Measurements from ENCODE around the gene CEP112.

The CEP112 gene

DNA sequence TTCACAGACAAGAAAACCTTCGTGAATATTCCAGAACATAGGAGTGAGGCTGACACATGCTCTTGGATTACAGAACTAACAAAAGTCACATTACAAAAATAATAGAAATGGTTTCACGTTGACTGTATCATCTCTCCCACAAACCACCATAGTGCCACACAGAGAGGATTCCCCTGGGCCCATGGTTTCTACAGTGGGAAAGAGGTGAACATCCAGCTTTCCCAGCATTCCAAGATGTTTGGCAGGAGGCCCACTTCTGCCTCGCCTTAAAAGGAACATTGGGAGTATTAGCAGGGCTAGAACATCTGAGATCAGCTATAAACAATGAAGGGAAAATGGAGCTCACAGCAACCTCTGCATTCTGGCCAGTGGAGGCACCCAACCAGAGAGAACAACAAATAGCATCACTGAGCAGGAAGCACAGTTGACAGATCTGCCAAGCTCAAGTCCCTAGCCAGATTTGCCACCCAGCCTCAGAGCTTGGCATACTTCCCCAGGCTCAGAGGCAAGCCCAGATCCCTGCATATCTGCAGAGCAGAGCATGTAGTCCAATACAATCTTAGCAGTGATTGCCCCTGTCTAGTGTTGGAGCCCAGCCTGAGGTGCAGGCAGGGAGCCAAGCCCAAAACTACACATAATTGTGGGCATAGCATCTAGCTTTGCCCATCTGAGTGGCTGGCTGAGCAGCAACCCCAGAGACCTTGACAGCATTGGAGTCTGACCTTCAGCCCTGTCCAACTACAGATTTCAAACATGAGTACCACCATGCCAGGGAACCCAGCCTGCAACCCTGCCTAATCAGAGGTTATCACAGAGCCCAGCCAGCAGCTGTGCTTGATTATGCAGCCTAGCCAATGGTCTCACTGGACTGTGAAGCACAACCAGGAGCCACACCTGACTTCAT, 260.4 kb downstream of the CEP112 start:
- no peak for DNase-seq
- Histone ChIP-seq H3K27me3 (ENCODE audit: insufficient read depth, low read depth, severe bottlenecking) (no peaks in the 10 kb centered on the region), H3K36me3 (no peaks in the 10 kb centered on the region), H3K27ac (no peak overlapping the region), H3K9me3 (ENCODE audit: severe bottlenecking) (no peaks in the 10 kb centered on the region), H3K4me3 (ENCODE audit: low read depth, low read length) (no peak overlapping the region)
- TF ChIP-seq, protein P1, sequence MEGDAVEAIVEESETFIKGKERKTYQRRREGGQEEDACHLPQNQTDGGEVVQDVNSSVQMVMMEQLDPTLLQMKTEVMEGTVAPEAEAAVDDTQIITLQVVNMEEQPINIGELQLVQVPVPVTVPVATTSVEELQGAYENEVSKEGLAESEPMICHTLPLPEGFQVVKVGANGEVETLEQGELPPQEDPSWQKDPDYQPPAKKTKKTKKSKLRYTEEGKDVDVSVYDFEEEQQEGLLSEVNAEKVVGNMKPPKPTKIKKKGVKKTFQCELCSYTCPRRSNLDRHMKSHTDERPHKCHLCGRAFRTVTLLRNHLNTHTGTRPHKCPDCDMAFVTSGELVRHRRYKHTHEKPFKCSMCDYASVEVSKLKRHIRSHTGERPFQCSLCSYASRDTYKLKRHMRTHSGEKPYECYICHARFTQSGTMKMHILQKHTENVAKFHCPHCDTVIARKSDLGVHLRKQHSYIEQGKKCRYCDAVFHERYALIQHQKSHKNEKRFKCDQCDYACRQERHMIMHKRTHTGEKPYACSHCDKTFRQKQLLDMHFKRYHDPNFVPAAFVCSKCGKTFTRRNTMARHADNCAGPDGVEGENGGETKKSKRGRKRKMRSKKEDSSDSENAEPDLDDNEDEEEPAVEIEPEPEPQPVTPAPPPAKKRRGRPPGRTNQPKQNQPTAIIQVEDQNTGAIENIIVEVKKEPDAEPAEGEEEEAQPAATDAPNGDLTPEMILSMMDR (IDR thresholded peaks at IDR 0.05; ENCODE audit: low read depth, low read length), result no peak

DNA sequence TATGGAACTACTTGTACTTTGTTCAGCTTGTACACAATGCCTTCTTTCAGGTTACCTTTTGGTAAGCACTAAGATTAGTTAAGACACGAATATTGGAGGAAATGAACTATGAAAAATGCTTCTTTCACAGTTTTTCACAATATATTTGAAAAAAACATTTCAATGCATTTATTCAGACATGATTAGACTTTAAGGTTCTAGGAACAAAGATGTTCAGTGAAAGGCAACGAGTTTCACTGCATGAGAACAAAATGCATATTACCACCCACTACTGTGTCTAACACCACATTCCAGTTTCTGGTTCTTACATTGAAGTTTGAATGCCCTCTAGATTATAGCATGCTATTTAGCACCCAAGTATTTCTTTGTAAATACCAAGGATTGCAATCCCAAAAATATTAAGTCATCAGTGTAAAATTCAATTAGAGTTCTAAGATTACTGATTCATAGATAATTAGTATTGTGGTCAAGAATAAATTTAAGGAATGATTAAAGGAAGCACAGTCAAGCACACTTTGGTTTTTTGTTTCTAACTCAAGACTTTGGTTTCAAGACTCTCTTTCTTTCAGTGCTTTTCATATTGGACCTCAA, 261.7 kb downstream of the CEP112 start:
- H3K27ac ChIP-seq, result no peak overlapping the region
- H3K4me3 ChIP-seq (ENCODE audit: low read depth, low read length), result no peak overlapping the region
- no peak for DNase-seq
- TF ChIP-seq, protein P1 (IDR thresholded peaks at IDR 0.05; ENCODE audit: low read depth, low read length), result no peak
- no peaks in the 10 kb centered on the region for H3K9me3 ChIP-seq (ENCODE audit: severe bottlenecking)
- no peaks in the 10 kb centered on the region for H3K27me3 ChIP-seq (ENCODE audit: insufficient read depth, low read depth, severe bottlenecking)
- no peaks in the 10 kb centered on the region for H3K36me3 ChIP-seq

DNA sequence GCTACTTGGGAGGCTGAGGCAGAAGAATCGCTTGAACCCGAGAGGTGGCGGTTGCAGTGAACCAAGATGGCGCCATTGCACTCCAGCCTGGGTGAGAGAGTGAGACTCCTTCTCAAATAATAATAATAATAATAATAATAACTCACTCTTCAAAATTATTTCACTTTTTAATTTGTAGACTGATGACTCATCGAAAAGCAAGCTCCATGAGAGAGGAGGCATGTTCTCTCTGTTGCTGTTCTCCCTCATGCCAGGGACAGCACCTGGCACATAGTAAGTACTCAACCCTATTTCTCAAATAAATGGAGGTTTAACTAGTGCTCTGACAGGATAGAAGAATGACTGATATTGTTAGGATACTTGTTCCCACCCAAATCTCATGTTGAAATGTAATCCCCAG, 265.3 kb downstream of the CEP112 start:
- TF ChIP-seq, protein P1 (IDR thresholded peaks at IDR 0.05; ENCODE audit: low read depth, low read length), result no peak
- DNase-seq, result no peak

DNA sequence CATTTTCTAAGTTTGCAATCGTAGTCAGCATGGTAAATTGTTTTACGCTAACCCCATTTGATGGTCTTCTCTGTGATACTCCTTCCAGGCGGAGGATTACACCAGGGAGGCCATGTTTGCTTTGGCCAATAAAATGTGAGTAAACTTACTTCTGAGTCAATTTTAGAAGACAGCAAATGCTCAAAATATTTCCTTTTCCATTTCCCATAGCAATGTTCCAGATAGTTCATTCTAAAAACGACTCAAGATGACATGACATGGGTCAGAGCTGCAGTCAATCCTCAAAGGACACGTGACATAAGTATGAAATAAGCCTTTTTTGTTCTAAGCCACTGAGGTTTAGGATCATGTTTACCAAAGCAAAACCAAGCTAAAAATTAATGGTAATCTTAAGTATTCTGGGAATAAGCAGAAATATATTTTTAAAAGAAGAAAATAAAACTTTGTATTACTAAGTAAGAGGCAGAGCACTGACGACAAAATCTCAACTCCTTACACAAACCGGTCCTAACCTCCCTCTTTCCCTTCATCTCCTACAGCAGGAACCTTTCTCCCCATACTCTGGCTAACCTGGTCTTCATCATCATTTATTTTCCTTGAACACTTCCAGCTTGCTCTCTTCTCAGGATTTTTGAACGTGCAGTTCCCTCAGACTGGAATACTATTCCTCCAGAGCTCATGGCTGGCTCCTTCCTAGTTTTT, 266.2 kb downstream of the CEP112 start:
- no peak overlapping the region for H3K4me3 ChIP-seq (ENCODE audit: low read depth, low read length)
- no peak overlapping the region for H3K27ac ChIP-seq
- no peak for DNase-seq
- H3K36me3 ChIP-seq, result no peaks in the 10 kb centered on the region
- no peaks in the 10 kb centered on the region for H3K27me3 ChIP-seq (ENCODE audit: insufficient read depth, low read depth, severe bottlenecking)
- TF ChIP-seq, protein P1 (IDR thresholded peaks at IDR 0.05; ENCODE audit: low read depth, low read length), result no peak
- no peaks in the 10 kb centered on the region for H3K9me3 ChIP-seq (ENCODE audit: severe bottlenecking)

More for the DNA sequence above, 265.3 kb downstream of the CEP112 start:
- no peaks in the 10 kb centered on the region for H3K27me3 ChIP-seq (ENCODE audit: insufficient read depth, low read depth, severe bottlenecking)
- H3K27ac ChIP-seq, result no peak overlapping the region
- no peak overlapping the region for H3K4me3 ChIP-seq (ENCODE audit: low read depth, low read length)
- no peaks in the 10 kb centered on the region for H3K36me3 ChIP-seq
- no peaks in the 10 kb centered on the region for H3K9me3 ChIP-seq (ENCODE audit: severe bottlenecking)

DNA sequence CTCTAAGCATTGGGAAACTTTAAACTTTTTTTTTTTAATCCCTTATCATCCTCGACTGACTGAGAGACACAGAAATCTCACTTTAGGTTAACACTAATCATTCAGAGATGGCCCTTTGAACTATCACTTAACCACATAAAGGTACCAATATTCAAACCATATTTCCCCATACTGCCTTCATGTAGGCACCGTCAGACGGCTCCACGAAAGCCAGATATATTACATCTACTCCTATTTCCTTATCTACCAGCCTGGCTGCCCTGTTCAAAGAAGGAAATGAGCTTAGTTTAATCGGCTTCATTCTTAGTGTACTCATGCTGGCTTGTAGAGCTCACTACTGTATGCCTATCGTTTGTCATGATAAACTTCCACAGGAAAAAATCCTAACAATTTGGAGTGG, 270.9 kb downstream of the CEP112 start:
- Histone ChIP-seq H3K27ac (no peak overlapping the region), H3K4me3 (ENCODE audit: low read depth, low read length) (no peak overlapping the region), H3K27me3 (ENCODE audit: insufficient read depth, low read depth, severe bottlenecking) (no peaks in the 10 kb centered on the region), H3K36me3 (no peaks in the 10 kb centered on the region), H3K9me3 (ENCODE audit: severe bottlenecking) (no peaks in the 10 kb centered on the region)
- TF ChIP-seq, protein P1 (IDR thresholded peaks at IDR 0.05; ENCODE audit: low read depth, low read length), result no peak
- peak; percentile 55 for DNase-seq
